Activated CD4-positive, alpha-beta memory T cell treated with anti-CD3 and anti-CD28 coated beads, Interleukin-2, amount 10 ng/mL, durations not matched to agents 7 days and 5 days (primary cell): Measurements from ENCODE around the gene TUBB3. TPM values are rescaled to one million over a fixed set of nuclear protein-coding genes. Genes with fewer than 3 reads are reported as not detected.
A peak's percentile ranks its signal among the peaks of the same experiment; 100 is the strongest.
"Not testable (repeated sequence)": the region's sequence is repeated elsewhere in the genome, so short reads cannot be mapped to it uniquely, and the experiment has no call there.

ENCODE experiments used
- CTCF ChIA-PET: fragments of 350-600 bp; sonication (Branson Sonifier 250); formaldehyde crosslinking; loops from one replicate; lab custom pipeline; 2021; ENCODE audit warnings: antibody characterized with exemption, inconsistent platforms; lab: Charles Lee
- POLR2A ChIA-PET: fragments of 350-600 bp; sonication (Branson Sonifier 250); formaldehyde crosslinking; loops from one replicate; lab custom pipeline; 2021; ENCODE audit warnings: antibody characterized with exemption; lab: Charles Lee
- DNase-seq: peaks from one replicate; pipeline ENCODE4 v3.0.0-alpha.2; 2020
- H3K27ac Mint-ChIP-seq: one replicate; pipeline ENCODE4 v1.8.0; 2021; ENCODE audit warnings: mild to moderate bottlenecking, mixed read lengths
- H3K27me3 Mint-ChIP-seq: one replicate; pipeline ENCODE4 v1.8.0; 2021; ENCODE audit warnings: mixed read lengths
- H3K36me3 Mint-ChIP-seq: one replicate; pipeline ENCODE4 v1.8.0; 2021; ENCODE audit warnings: low read depth, mixed read lengths
- H3K4me1 Mint-ChIP-seq: one replicate; pipeline ENCODE4 v1.8.0; 2021; ENCODE audit warnings: mixed read lengths
- H3K4me3 Mint-ChIP-seq: one replicate; pipeline ENCODE4 v1.8.0; 2021; ENCODE audit warnings: mild to moderate bottlenecking, mixed read lengths
- H3K9me3 Mint-ChIP-seq: one replicate; pipeline ENCODE4 v1.8.0; 2021; ENCODE audit warnings: mixed read lengths
- total RNA-seq, 2 experiments: library from RNA; stranded (reverse); gene quantifications; one replicate each; pipeline ENCODE4 v1.2.3, GENCODE V29; 2021

The TUBB3 gene
- total RNA-seq, 2 experiments from 2014 or later: 3.6 to 4.0 TPM

DNA sequence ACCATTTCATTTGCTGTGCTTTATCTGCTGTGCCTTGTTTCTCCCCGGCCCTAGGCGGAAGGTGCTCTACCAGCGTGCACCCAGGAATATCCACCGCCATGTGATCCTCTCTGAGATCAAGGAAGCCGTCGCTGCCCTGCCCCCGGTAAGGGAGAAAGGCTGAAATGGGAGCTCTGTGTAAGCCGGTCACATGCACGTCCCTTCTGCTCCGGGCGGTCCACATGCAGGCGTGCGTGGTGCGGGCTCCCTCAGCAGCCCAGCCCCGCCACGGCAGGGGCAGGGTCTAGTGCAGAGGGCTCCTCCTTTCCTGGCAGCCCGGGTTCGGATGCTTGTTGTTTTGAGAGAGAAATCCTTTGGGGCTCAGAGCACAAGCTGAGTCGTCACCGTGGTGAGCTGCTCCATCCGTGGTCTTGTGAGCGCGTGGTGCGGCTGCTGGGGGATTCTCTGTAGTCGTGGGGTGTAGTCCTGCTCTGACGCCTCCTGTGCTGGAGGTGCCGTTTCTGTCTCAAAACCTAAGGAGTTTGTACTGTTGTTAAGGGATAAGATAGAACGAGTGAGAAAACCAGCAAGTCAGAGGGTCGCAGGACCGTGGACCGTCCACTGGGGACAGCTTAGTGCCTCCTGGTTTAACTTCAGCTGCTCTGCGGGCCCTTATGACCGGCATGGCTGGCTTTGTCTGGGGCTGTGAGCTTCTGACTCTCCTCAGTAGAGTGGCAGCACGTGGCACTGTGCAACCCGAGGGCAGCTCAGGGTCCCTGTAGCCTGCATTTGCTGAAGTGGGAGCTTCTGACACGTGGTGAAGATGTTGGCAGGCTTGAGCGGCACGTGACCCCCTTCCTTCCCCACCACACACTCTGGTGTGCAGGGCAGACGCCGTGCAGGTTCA, 16.8 kb upstream of the TUBB3 start:
- H3K9me3 Mint-ChIP-seq: no peaks in the 10 kb centered on the region
- H3K4me1 Mint-ChIP-seq: peaks cover 10% of the 10 kb centered on the region
- ChIA-PET CTCF (interaction anchor here (1.5 kb wide), 1 partner anchor 45 kb away, joined by 6 read pairs; no protein-coding TSS in a partner anchor), POLR2A (interaction anchor here (1.8 kb wide), 1 partner anchor 11 kb away, joined by 8 read pairs; no protein-coding TSS in a partner anchor)
- H3K27me3 Mint-ChIP-seq: no peaks in the 10 kb centered on the region
- no peak overlapping the region for H3K27ac Mint-ChIP-seq
- no peak overlapping the region for H3K4me3 Mint-ChIP-seq
- DNase-seq: no peak
- H3K36me3 Mint-ChIP-seq: peaks cover 46% of the 10 kb centered on the region

DNA sequence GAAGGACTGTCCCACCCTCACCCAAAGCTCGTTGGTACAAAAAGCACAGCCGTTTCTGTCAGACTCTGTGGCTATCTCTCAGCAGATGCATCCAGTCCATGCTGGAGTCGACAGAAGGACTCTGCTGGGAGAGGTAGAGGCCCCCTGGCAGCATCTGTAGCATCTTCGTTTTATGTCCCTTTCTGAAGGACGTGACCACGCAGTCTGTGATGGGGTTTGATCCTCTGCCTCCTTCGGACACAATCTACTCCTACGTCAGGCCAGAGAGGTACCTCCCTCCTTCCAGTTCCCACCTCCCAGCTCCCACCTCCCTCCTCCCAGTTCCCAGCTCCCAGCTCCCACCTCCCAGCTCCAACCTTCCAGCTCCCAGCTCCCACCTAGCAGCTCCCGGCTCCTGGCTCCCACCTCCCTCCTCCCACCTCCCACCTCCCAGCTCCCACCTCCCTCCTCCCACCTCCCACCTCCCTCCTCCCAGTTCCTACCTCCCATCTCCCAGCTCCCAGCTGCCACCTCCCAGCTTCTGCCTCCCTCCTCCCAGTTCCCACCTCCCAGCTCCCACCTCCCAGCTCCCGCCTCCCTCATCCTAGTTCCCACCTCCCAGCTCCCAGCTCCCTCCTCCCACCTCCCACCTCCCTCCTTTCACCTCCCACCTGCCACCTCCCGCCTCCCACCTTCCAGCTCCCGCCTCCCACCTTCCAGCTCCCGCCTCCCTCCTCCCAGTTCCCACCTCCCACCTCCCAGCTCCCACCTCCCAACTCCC, 15.9 kb upstream of the TUBB3 start:
- peaks cover 54% of the 10 kb centered on the region for H3K36me3 Mint-ChIP-seq
- DNase-seq: no peak
- H3K4me1 Mint-ChIP-seq: peaks cover 10% of the 10 kb centered on the region
- no peak overlapping the region for H3K27ac Mint-ChIP-seq
- H3K4me3 Mint-ChIP-seq: no peak overlapping the region
- ChIA-PET CTCF (interaction anchor here (0.6 to 1.5 kb wide), 2 partner anchors 46 to 448 kb away, joined by 4 to 6 read pairs; no protein-coding TSS in a partner anchor), POLR2A (interaction anchor here (1.8 kb wide), 1 partner anchor 10 kb away, joined by 8 read pairs; no protein-coding TSS in a partner anchor)
- H3K27me3 Mint-ChIP-seq: no peaks in the 10 kb centered on the region
- no peaks in the 10 kb centered on the region for H3K9me3 Mint-ChIP-seq

DNA sequence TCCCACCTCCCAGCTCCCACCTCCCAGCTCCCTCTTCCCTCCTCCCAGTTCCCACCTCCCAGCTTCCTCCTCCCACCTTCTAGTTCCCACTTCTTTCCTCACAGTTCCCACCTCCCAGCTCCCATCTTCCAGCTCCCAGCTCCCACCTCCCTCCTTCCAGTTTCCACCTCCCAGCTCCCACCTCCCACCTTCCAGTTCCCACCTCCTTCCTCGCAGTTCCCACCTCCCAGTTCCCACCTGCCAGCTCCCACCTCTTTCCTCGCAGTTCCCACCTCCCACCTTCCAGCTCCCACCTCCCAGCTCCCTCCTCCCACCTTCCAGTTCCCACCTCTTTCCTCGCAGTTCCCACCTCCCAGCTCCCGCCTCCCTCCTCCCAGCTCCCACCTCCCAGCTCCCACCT, 14.9 kb upstream of the TUBB3 start:
- ChIA-PET CTCF (interaction anchor here (1.5 to 3.0 kb wide), 2 partner anchors 47 to 209 kb away, joined by 6 to 18 read pairs; no protein-coding TSS in a partner anchor), POLR2A (interaction anchor here (1.8 kb wide), 1 partner anchor 9 kb away, joined by 8 read pairs; no protein-coding TSS in a partner anchor)
- Mint-ChIP-seq H3K27ac (no peak overlapping the region), H3K4me1 (peaks cover 10% of the 10 kb centered on the region), H3K36me3 (peaks cover 56% of the 10 kb centered on the region), H3K4me3 (no peak overlapping the region), H3K27me3 (no peaks in the 10 kb centered on the region), H3K9me3 (no peaks in the 10 kb centered on the region)
- no peak for DNase-seq

DNA sequence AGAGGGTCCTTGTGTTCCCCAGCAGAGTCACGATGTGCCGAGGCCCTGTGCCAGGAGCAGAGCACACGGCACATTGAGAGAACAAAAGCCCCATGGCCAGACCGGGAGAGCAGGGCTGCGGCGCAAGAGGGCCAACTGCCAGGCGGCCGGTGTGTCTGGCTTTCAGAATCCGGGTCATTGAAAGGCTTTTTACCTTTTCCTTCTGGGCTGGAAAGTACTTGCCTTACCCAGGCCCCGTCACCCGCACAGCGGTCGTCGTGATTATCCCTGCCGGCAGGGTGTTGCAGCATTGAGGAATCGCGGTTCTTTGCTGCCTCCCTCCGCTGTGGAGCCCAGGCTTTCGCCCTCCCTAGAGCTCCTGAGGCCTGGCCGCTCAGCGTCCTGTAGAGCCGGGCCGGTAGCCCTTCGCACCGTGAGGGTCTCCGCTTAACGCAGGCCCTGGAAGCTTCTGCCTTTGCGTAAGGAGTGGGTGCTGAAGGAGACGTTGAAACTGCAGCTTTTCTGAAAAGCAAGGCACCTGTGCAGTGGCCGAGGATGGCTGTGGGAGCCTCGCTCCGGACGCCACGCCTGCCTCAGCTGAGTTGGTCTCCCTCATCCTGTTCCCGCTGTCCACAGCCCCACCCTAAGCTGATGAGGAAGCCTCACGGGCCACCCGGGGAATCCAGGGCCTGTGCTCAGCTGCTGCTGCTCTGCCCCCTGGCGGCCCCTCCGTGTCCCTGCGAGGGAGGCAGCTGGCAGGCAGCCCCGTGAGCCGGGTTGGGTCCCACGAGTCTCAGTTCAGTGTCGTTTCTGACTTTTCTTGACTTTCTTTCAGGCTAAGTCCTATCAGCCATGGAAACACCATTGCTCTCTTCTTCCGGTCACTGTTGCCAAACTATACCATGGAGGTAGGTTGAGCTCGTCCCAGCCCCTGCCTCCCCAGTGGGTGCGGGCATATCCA, 13.1 kb upstream of the TUBB3 start:
- Mint-ChIP-seq H3K4me3 (no peak overlapping the region), H3K4me1 (peaks cover 10% of the 10 kb centered on the region), H3K9me3 (no peaks in the 10 kb centered on the region), H3K27me3 (no peaks in the 10 kb centered on the region), H3K36me3 (peaks cover 55% of the 10 kb centered on the region), H3K27ac (no peak overlapping the region)
- POLR2A ChIA-PET: interaction anchor here (0.8 to 1.7 kb wide), 4 partner anchors 9 to 36 kb away, joined by 3 to 12 read pairs (median 4); partner anchors contain the start of genes MC1R and TCF25
- DNase-seq: peak; percentile 77
- CTCF ChIA-PET: interaction anchor here (0.5 to 3.0 kb wide), 27 partner anchors 9 to 1284 kb away, joined by 3 to 18 read pairs (median 4); partner anchors contain the start of genes MC1R, TCF25 and TUBB3

DNA sequence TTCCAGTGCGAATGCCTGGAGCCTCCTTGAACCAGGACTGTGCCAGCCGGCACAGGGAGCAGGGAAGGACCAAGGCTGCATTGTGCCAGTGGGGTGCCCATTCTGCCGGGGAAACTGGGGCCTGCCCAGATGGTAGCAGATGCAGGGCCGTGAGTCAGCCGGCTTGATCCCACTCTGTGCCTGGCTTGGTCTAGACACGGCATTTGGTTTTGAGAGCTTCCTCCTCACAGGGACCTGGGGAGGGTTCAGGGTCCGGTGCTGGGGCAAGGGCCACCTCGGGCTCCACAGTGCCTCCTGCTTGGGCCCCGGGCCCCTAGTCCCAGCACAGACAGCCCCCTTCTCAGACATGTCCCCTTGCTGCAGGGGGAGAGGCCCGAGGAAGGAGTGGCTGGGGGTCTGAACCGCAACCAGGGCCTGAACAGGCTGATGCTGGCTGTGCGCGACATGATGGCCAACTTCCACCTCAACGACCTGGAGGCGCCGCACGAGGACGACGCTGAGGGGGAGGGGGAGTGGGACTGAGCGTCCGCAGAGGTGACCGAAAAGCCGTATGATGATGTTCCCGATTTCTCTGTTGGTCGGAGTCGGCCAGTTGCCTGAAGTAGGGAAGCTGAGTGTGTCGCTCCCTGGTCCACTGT, 12.3 kb upstream of the TUBB3 start:
- ChIA-PET CTCF (interaction anchor here (0.5 to 3.0 kb wide), 24 partner anchors 8 to 311 kb away, joined by 3 to 18 read pairs (median 4); partner anchors contain the start of genes MC1R, TCF25 and TUBB3), POLR2A (interaction anchor here (0.8 to 1.7 kb wide), 4 partner anchors 8 to 37 kb away, joined by 3 to 12 read pairs (median 4); partner anchors contain the start of genes MC1R and TCF25)
- Mint-ChIP-seq H3K27me3 (no peaks in the 10 kb centered on the region), H3K27ac (no peak overlapping the region), H3K4me1 (peaks cover 10% of the 10 kb centered on the region), H3K9me3 (no peaks in the 10 kb centered on the region), H3K4me3 (no peak overlapping the region), H3K36me3 (peaks cover 48% of the 10 kb centered on the region)
- no peak for DNase-seq

DNA sequence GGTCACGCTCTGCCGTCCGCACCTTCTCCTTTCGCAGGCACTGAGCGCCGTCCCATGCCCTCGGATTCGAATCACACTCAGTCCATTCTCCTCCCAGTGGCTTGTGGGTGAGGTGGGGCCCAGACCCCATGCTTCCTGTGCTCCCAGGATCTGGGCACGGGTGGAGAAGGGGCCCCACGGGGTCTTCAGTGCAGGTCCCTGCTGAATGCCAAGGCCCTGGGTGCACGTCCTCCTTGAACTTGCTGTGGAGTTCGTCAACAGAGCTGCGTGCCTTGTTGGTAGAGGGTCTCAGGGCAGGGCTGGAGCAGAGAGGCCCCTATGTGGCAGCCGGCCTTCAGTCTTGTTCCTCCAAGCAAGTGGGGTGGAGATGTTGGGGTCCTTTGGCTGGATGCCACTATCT, 11.8 kb upstream of the TUBB3 start:
- no peak for DNase-seq
- POLR2A ChIA-PET: interaction anchor here (1.3 to 1.7 kb wide), 2 partner anchors 7 to 12 kb away, joined by 3 to 6 read pairs; partner anchors contain the start of gene MC1R
- Mint-ChIP-seq H3K9me3 (no peaks in the 10 kb centered on the region), H3K27ac (no peak overlapping the region), H3K27me3 (no peaks in the 10 kb centered on the region), H3K4me1 (peaks cover 12% of the 10 kb centered on the region), H3K36me3 (peaks cover 43% of the 10 kb centered on the region), H3K4me3 (no peak overlapping the region)
- CTCF ChIA-PET: interaction anchor here (1.5 to 2.1 kb wide), 3 partner anchors 11 to 205 kb away, joined by 4 to 11 read pairs (median 11); partner anchors contain the start of gene TUBB3

DNA sequence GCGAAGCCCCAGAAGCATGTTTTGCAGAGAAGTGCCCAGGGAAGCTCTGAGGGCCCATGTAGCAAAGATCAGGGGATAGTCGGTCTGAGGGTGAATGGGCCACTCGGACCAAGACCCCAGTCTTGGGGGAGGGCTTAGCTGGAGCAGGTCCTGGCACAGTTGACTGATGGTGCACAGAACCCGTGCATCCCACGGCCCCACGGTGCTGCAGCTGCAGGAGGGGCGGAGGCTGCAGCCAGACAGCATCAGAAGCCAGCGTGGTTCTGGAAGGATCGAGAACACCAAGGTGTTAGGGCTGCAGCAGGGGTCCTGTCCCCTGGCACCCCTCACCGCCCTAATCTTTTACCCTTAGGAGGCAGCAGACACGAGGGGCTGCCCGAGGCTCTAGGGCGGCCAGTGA, 11.0 kb upstream of the TUBB3 start:
- POLR2A ChIA-PET: no interaction called here

DNA sequence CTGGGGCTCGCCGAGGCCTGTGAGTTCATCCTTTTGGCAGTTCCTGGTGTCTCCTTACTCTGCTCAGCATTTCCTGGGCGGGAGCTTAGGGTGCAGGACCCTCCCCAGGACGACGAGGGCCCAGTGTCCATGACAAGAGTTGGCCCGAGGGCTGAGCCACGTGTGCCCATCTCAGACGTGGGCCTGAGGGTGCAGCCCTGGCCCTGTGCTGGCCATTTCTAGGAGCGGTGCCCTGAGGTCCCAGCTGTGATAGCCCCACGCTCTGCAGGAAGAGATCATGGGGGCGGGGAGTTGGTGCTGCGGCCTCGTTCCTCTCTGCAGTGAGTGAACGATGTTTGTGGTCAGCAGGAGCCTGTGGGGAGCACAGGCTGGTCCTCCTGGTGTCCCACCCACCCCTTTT, 10.5 kb upstream of the TUBB3 start:
- H3K4me3 Mint-ChIP-seq: no peak overlapping the region
- no peak overlapping the region for H3K27ac Mint-ChIP-seq
- CTCF ChIA-PET: interaction anchor here (0.6 kb wide), 1 partner anchor 86 kb away, joined by 3 read pairs; no protein-coding TSS in a partner anchor
- POLR2A ChIA-PET: no interaction called here
- H3K36me3 Mint-ChIP-seq: peaks cover 35% of the 10 kb centered on the region
- no peak for DNase-seq
- no peaks in the 10 kb centered on the region for H3K9me3 Mint-ChIP-seq
- no peaks in the 10 kb centered on the region for H3K27me3 Mint-ChIP-seq
- peaks cover 17% of the 10 kb centered on the region for H3K4me1 Mint-ChIP-seq

More for the DNA sequence above, 11.0 kb upstream of the TUBB3 start:
- Mint-ChIP-seq H3K27me3 (no peaks in the 10 kb centered on the region), H3K36me3 (peaks cover 35% of the 10 kb centered on the region), H3K4me3 (no peak overlapping the region), H3K9me3 (no peaks in the 10 kb centered on the region), H3K27ac (no peak overlapping the region), H3K4me1 (peaks cover 12% of the 10 kb centered on the region)
- DNase-seq: no peak
- CTCF ChIA-PET: no interaction called here

DNA sequence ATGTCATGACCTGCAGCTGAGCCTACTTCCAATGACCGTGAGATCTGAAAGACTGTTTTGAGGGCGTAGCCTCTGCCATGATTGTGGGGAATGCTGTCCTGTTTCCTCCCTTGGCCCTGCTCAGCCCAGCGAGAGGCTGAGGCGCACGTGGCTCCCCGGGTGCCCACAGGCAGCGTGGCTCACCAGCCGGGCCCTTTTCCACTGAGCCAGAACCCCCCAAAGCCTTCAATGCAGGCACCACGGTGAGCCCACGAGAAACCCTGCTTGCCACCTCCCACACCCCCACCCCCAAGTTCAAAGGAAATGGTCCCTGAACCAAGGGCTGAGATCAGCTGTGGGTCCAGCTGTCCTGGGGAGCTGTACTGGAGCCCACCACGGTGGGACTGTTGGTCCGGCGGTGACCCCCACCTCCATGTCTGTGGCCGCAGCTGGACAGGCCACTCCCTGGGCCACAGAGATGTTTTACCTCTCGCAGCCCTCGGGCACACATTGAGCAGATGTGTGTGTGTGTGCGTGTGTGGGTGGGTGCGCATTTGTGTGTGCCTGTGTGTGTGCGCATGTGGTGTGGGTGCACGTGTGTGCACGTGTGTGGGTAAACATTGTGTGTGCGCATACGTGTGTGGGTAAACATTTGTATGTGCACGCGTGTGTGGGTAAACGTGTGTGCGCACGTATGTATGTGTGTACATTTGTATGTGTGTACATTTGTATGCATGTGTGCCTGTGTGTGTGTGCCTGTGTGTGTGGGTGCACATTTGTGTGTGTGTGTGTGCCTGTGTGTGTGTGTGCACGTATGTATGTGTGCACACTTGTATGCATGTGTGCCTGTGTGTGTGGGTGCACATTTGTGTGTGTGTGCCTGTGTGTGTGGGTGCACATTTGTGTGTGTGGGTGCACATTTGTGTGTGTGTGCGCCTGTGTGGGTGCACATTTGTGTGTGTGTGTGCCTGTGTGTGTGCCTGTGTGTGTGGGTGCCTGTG, 9.4 kb upstream of the TUBB3 start:
- peaks cover 26% of the 10 kb centered on the region for H3K4me1 Mint-ChIP-seq
- H3K27ac Mint-ChIP-seq: no peak overlapping the region
- H3K27me3 Mint-ChIP-seq: peaks cover 2% of the 10 kb centered on the region
- CTCF ChIA-PET: interaction anchor here (0.6 kb wide), 2 partner anchors 85 to 99 kb away, joined by 3 read pairs; no protein-coding TSS in a partner anchor
- no peak for DNase-seq
- POLR2A ChIA-PET: no interaction called here
- no peak overlapping the region for H3K4me3 Mint-ChIP-seq
- no peaks in the 10 kb centered on the region for H3K9me3 Mint-ChIP-seq
- H3K36me3 Mint-ChIP-seq: peaks cover 34% of the 10 kb centered on the region

DNA sequence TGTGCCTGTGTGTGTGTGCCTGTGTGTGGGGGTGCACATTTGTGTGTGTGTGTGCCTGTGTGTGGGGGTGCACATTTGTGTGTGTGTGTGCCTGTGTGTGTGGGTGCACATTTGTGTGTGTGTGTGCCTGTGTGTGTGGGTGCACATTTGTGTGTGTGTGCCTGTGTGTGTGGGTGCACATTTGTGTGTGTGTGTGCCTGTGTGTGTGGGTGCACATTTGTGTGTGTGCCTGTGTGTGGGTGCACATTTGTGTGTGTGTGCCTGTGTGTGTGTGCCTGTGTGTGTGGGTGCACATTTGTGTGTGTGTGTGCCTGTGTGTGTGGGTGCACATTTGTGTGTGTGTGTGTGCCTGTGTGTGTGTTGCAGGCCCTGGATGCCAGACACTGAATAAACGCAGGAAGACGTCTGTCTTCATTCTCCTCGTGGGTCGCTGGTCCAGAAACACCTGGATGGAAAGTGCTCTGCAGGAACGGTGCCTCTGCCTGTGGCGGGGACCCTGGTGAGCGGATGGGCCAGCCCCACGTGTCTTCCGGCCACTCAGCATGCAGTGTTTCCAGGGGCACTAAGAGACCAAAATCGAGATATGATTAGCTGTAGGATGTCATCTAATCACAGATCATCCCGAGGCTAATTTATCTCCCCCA, 8.4 kb upstream of the TUBB3 start:
- H3K4me3 Mint-ChIP-seq, POLR2A ChIA-PET: not testable (repeated sequence)

More for the DNA sequence above, 8.4 kb upstream of the TUBB3 start:
- H3K4me1 Mint-ChIP-seq: peaks cover 33% of the 10 kb centered on the region
- peaks cover 11% of the 10 kb centered on the region for H3K27me3 Mint-ChIP-seq
- H3K9me3 Mint-ChIP-seq, DNase-seq, CTCF ChIA-PET, H3K27ac Mint-ChIP-seq: not testable (repeated sequence)
- peaks cover 26% of the 10 kb centered on the region for H3K36me3 Mint-ChIP-seq
